DLD1 (cell line): ENCODE data around the gene FNDC3A.
"Not testable (repeated sequence)": the region's sequence is repeated elsewhere in the genome, so short reads cannot be mapped to it uniquely, and the experiment has no call there.

Experiments
- in situ Hi-C: cut with HindIII; loops from 2 replicates; pipeline ENCODE4 v1.10.0; 2017; ENCODE audit warnings: low sequenced_read_pairs

FNDC3A gene

GRCh38 chr13:49124693-49125304, 149.1 kb downstream of the FNDC3A start:
- in situ Hi-C loops, result no loop called here

GRCh38 chr13:49125964-49126524, 150.3 kb downstream of the FNDC3A start:
- in situ Hi-C loops, result no loop called here

GRCh38 chr13:49132479-49133002, 156.8 kb downstream of the FNDC3A start:
- in situ Hi-C loops, result no loop called here

- in situ Hi-C loops, result no loop called here
Observed at GRCh38 chr13:49134305-49134704, 158.6 kb downstream of the FNDC3A start.

- in situ Hi-C loops, result not testable (repeated sequence)
Observed at GRCh38 chr13:49137138-49137643, 161.5 kb downstream of the FNDC3A start.

GRCh38 chr13:49140910-49141611, 165.3 kb downstream of the FNDC3A start:
- in situ Hi-C loops, result no loop called here

GRCh38 chr13:49146950-49147355, 171.2 kb downstream of the FNDC3A start:
- in situ Hi-C loops, result no loop called here

GRCh38 chr13:49148405-49148804, 172.7 kb downstream of the FNDC3A start:
- in situ Hi-C loops, result no loop called here

- in situ Hi-C loops, result not testable (repeated sequence)
Observed at GRCh38 chr13:49157955-49158584, 182.4 kb downstream of the FNDC3A start.

- in situ Hi-C loops, result not testable (repeated sequence)
Observed at GRCh38 chr13:49163162-49163561, 187.4 kb downstream of the FNDC3A start.

- in situ Hi-C loops, result no loop called here
Observed at GRCh38 chr13:49164712-49165111, 189.0 kb downstream of the FNDC3A start.

GRCh38 chr13:49165798-49166752, 190.4 kb downstream of the FNDC3A start:
- in situ Hi-C loops, result no loop called here

- in situ Hi-C loops, result no loop called here
Observed at GRCh38 chr13:49171359-49171758, 195.6 kb downstream of the FNDC3A start.

- in situ Hi-C loops, result no loop called here
Observed at GRCh38 chr13:49183672-49184325, 208.1 kb downstream of the FNDC3A start.

- in situ Hi-C loops, result no loop called here
Observed at GRCh38 chr13:49184621-49185020, 208.9 kb downstream of the FNDC3A start.

- in situ Hi-C loops, result no loop called here
Observed at GRCh38 chr13:49185264-49185663, 209.6 kb downstream of the FNDC3A start.

- in situ Hi-C loops, result no loop called here
Observed at GRCh38 chr13:49190901-49191300, 215.2 kb downstream of the FNDC3A start.

- in situ Hi-C loops, result no loop called here
Observed at GRCh38 chr13:49206641-49207040, 230.9 kb downstream of the FNDC3A start.

- in situ Hi-C loops, result no loop called here
Observed at GRCh38 chr13:49208619-49209018, 232.9 kb downstream of the FNDC3A start.

- in situ Hi-C loops, result no loop called here
Observed at GRCh38 chr13:49210114-49210513, 234.4 kb downstream of the FNDC3A start.
